SK-N-SH (cell line): ENCODE data around the gene BCL6B.

Source experiments
- CTCF ChIP-seq: fragments of 200-600 bp; sonication (generic); IDR thresholded peaks from 2 replicates; pipeline ENCODE4 v1.6.1; 2017; ENCODE audit warnings: antibody characterized with exemption, mild to moderate bottlenecking, moderate library complexity
- ELF1 ChIP-seq: IDR thresholded peaks from 2 replicates; pipeline ENCODE4 v1.4.0; 2012
- EP300 ChIP-seq, 2 experiments: IDR thresholded peaks; 2 replicates each; pipeline versions ENCODE4 v1.4.0 to v1.6.1; 2012; ENCODE audit warnings: borderline replicate concordance in 1 of 2, low read depth in 1 of 2, low read length in 1 of 2
- MAX ChIP-seq: IDR thresholded peaks from 2 replicates; pipeline ENCODE4 v1.4.0; 2012; ENCODE audit warnings: low read depth
- MXI1 ChIP-seq: IDR thresholded peaks from 2 replicates; pipeline ENCODE4 v1.6.1; 2012; ENCODE audit warnings: mild to moderate bottlenecking, low read depth, low read length, improper control_type of control experiment
- NRF1 ChIP-seq: IDR thresholded peaks from 2 replicates; pipeline ENCODE4 v1.6.1; 2012; ENCODE audit warnings: low read depth, mild to moderate bottlenecking, low read length
- POLR2AphosphoS5 ChIP-seq: IDR thresholded peaks from 2 replicates; pipeline ENCODE4 v1.6.1; 2012; ENCODE audit warnings: low read depth, low read length
- RAD21 ChIP-seq: IDR thresholded peaks from 2 replicates; pipeline ENCODE4 v1.6.1; 2012; ENCODE audit warnings: mild to moderate bottlenecking, low read length
- RFX5 ChIP-seq: IDR thresholded peaks from 2 replicates; pipeline ENCODE4 v1.6.1; 2012; ENCODE audit warnings: mild to moderate bottlenecking, improper control_type of control experiment, low read length
- SIN3A ChIP-seq: IDR thresholded peaks from 2 replicates; pipeline ENCODE4 v1.6.1; 2012; ENCODE audit warnings: low read depth, mild to moderate bottlenecking, low read length, moderate library complexity, borderline replicate concordance
- SMC3 ChIP-seq: IDR thresholded peaks from 2 replicates; pipeline ENCODE4 v1.6.1; 2012; ENCODE audit warnings: low read depth, low read length, improper control_type of control experiment
- USF2 ChIP-seq: fragments of 150-350 bp; IDR thresholded peaks from 2 replicates; pipeline ENCODE4 v1.6.1; 2017; ENCODE audit warnings: antibody characterized with exemption, low read length, low read depth, borderline replicate concordance
- YY1 ChIP-seq: IDR thresholded peaks from 2 replicates; pipeline ENCODE4 v1.4.0; 2012; ENCODE audit warnings: low read depth, mild to moderate bottlenecking

- TF ChIP-seq MAX (no peak), CTCF (no peak), SIN3A (no peak), POLR2AphosphoS5 (no peak), RFX5 (no peak), USF2 (no peak), MXI1 (no peak), NRF1 (no peak), ELF1 (no peak), RAD21 (no peak), SMC3 (no peak), YY1 (no peak), EP300 (IDR thresholded peaks at IDR 0.05; ENCODE audit: borderline replicate concordance in 1 of 2, low read depth in 1 of 2, low read length in 1 of 2) (no peak)
These were observed 37.6 kb upstream of the BCL6B start for GRCh38 chr17:6985266-6985665.
